ENCODE data around the gene C3orf18.

DNA sequence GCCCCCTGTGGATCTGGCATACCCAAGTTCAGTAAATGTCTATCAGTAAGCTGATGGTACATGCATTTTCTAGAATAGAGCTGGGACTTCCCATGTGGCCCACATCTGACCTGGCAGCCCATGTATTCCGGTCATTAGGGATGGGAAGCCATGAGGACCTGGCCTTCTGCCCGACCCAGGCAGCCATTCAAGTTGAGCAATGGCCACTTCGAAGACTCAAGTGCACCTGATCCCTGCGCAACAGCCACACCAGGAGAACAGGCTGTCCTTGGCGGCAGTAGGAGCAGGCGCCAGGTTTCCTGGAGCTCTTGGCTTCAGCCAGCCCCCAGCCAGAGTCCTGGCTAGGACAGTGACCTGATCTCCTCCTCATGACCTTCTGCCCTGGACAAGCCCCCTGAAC is 16.4 kb upstream of the C3orf18 start:
- TF ChIP-seq, protein P1, sequence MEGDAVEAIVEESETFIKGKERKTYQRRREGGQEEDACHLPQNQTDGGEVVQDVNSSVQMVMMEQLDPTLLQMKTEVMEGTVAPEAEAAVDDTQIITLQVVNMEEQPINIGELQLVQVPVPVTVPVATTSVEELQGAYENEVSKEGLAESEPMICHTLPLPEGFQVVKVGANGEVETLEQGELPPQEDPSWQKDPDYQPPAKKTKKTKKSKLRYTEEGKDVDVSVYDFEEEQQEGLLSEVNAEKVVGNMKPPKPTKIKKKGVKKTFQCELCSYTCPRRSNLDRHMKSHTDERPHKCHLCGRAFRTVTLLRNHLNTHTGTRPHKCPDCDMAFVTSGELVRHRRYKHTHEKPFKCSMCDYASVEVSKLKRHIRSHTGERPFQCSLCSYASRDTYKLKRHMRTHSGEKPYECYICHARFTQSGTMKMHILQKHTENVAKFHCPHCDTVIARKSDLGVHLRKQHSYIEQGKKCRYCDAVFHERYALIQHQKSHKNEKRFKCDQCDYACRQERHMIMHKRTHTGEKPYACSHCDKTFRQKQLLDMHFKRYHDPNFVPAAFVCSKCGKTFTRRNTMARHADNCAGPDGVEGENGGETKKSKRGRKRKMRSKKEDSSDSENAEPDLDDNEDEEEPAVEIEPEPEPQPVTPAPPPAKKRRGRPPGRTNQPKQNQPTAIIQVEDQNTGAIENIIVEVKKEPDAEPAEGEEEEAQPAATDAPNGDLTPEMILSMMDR (IDR thresholded peaks at IDR 0.05): no peak
- TF ChIP-seq POLR2A (IDR thresholded peaks at IDR 0.05): no peak
- peak in 1 of 2 donors; percentile 80 for TF ChIP-seq POLR2AphosphoS5 (IDR thresholded peaks at IDR 0.05; ENCODE audit: insufficient read depth in 1 of 2, low read depth in 1 of 2)

All from vagina (tissue), 2 donors.